HepG2 (cell line): ENCODE results near the gene CLEC3B.

ENCODE experiments used
- ARNTL ChIP-seq: sonication (generic); formaldehyde crosslinking; IDR thresholded peaks from 2 replicates; pipeline ENCODE4 v1.4.0; 2020; ENCODE audit warnings: mild to moderate bottlenecking, missing genetic modification reagents
- HNF4A ChIP-seq: sonication (generic); formaldehyde crosslinking; IDR thresholded peaks from 2 replicates; pipeline ENCODE4 v1.4.0; 2020; ENCODE audit warnings: missing genetic modification reagents
- ZBTB3 ChIP-seq: sonication (generic); formaldehyde crosslinking; IDR thresholded peaks from 2 replicates; pipeline ENCODE4 v1.4.0; 2020; ENCODE audit warnings: low read depth, mild to moderate bottlenecking, moderate library complexity, missing genetic modification reagents, borderline replicate concordance
- TF ChIP-seq, protein P1 (sequence below): sonication (generic); formaldehyde crosslinking; IDR thresholded peaks from 2 replicates; pipeline ENCODE4 v1.5.1; 2020; ENCODE audit warnings: mild to moderate bottlenecking, missing genetic modification reagents, borderline replicate concordance
- TF ChIP-seq, protein P2 (sequence below): sonication (generic); formaldehyde crosslinking; IDR thresholded peaks from 2 replicates; pipeline ENCODE4 v1.8.0; 2022; ENCODE audit warnings: mild to moderate bottlenecking, missing genetic modification reagents, borderline replicate concordance

DNA sequence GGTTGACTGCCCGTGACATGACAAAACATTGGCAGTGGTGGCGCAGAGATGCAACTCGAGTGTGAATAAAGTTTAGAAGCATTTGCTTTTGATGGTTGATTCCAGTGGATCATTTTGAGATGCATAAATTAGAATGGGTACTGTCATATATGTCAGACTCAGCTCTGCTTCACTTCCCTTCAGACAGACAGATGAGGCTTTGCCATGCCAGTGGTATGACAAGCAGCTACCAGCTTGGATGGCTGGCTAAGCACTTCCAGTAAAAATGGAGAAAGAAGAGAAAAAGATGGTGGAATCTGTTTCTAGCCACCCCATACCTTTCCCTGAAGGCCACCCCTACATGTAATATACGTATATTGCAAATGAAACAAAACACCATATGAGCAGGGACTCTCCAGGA, 13.5 kb upstream of the CLEC3B start:
- TF ChIP-seq ARNTL (CRISPR knock-in tag) (no peak), ZBTB3 (CRISPR knock-in tag) (no peak), HNF4A (no peak)
- TF ChIP-seq, protein P1, sequence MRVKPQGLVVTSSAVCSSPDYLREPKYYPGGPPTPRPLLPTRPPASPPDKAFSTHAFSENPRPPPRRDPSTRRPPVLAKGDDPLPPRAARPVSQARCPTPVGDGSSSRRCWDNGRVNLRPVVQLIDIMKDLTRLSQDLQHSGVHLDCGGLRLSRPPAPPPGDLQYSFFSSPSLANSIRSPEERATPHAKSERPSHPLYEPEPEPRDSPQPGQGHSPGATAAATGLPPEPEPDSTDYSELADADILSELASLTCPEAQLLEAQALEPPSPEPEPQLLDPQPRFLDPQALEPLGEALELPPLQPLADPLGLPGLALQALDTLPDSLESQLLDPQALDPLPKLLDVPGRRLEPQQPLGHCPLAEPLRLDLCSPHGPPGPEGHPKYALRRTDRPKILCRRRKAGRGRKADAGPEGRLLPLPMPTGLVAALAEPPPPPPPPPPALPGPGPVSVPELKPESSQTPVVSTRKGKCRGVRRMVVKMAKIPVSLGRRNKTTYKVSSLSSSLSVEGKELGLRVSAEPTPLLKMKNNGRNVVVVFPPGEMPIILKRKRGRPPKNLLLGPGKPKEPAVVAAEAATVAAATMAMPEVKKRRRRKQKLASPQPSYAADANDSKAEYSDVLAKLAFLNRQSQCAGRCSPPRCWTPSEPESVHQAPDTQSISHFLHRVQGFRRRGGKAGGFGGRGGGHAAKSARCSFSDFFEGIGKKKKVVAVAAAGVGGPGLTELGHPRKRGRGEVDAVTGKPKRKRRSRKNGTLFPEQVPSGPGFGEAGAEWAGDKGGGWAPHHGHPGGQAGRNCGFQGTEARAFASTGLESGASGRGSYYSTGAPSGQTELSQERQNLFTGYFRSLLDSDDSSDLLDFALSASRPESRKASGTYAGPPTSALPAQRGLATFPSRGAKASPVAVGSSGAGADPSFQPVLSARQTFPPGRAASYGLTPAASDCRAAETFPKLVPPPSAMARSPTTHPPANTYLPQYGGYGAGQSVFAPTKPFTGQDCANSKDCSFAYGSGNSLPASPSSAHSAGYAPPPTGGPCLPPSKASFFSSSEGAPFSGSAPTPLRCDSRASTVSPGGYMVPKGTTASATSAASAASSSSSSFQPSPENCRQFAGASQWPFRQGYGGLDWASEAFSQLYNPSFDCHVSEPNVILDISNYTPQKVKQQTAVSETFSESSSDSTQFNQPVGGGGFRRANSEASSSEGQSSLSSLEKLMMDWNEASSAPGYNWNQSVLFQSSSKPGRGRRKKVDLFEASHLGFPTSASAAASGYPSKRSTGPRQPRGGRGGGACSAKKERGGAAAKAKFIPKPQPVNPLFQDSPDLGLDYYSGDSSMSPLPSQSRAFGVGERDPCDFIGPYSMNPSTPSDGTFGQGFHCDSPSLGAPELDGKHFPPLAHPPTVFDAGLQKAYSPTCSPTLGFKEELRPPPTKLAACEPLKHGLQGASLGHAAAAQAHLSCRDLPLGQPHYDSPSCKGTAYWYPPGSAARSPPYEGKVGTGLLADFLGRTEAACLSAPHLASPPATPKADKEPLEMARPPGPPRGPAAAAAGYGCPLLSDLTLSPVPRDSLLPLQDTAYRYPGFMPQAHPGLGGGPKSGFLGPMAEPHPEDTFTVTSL (CRISPR knock-in tag), result no peak
- TF ChIP-seq, protein P2, sequence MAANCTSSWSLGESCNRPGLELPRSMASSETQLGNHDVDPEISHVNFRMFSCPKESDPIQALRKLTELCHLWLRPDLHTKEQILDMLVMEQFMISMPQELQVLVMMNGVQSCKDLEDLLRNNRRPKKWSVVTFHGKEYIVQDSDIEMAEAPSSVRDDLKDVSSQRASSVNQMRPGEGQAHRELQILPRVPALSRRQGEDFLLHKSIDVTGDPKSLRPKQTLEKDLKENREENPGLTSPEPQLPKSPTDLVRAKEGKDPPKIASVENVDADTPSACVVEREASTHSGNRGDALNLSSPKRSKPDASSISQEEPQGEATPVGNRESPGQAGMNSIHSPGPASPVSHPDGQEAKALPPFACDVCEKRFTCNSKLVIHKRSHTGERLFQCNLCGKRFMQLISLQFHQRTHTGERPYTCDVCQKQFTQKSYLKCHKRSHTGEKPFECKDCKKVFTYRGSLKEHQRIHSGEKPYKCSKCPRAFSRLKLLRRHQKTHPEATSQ, result no peak
